Measurements from ENCODE around the gene ZFYVE1. TPM values are rescaled to one million over a fixed set of nuclear protein-coding genes. Genes with fewer than 3 reads are reported as not detected.

Gene ZFYVE1
- total RNA-seq, 3 donors from 2014 or later, result 18.7 to 22.2 (median 22.1) TPM

- H3K27me3 ChIP-seq, result no peaks in the 10 kb centered on the region
- DNase-seq (ENCODE audit: low spot score in 2 of 2), result no peak
- no peaks in the 10 kb centered on the region for H3K4me1 ChIP-seq
- H3K9me3 ChIP-seq, result no peaks in the 10 kb centered on the region
- TF ChIP-seq POLR2AphosphoS5 (IDR thresholded peaks at IDR 0.05), result no peak
- TF ChIP-seq, protein P1, sequence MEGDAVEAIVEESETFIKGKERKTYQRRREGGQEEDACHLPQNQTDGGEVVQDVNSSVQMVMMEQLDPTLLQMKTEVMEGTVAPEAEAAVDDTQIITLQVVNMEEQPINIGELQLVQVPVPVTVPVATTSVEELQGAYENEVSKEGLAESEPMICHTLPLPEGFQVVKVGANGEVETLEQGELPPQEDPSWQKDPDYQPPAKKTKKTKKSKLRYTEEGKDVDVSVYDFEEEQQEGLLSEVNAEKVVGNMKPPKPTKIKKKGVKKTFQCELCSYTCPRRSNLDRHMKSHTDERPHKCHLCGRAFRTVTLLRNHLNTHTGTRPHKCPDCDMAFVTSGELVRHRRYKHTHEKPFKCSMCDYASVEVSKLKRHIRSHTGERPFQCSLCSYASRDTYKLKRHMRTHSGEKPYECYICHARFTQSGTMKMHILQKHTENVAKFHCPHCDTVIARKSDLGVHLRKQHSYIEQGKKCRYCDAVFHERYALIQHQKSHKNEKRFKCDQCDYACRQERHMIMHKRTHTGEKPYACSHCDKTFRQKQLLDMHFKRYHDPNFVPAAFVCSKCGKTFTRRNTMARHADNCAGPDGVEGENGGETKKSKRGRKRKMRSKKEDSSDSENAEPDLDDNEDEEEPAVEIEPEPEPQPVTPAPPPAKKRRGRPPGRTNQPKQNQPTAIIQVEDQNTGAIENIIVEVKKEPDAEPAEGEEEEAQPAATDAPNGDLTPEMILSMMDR (IDR thresholded peaks at IDR 0.05), result no peak
- no peak for TF ChIP-seq POLR2A (IDR thresholded peaks at IDR 0.05)
- intact Hi-C loops (cut with DNase I; ENCODE audit: low total_unique reads), result no loop called here
- no peak overlapping the region for H3K27ac ChIP-seq
- no peak overlapping the region for H3K4me3 ChIP-seq
- no peaks in the 10 kb centered on the region for H3K36me3 ChIP-seq
These were observed 85.5 kb downstream of the ZFYVE1 start for GRCh38 chr14:72941286-72941985.

DNA sequence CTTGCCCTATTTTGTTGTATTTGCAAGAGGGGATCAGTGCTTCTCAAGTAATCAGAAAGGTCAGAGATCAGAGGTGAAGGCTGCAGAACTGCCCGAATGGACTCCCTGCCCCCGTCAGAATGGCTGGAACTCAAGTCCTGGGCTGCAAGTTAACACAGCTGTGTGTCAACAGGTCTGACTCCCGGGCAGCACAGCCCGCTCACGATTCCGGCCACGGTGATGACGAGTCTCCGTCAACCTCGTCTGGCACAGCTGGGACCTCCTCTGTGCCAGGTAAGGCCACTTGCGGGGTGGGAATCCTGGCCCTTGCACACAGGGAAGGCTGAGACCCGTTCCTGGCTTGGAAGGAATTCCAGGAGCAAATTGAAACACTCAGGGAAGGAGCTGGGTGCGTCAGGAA is 87.3 kb downstream of the ZFYVE1 start:
- intact Hi-C loops (cut with DNase I; ENCODE audit: low total_unique reads), result no loop called here
- Histone ChIP-seq H3K9me3 (no peaks in the 10 kb centered on the region), H3K36me3 (no peaks in the 10 kb centered on the region), H3K4me1 (no peaks in the 10 kb centered on the region), H3K27ac (no peak overlapping the region), H3K4me3 (no peak overlapping the region), H3K27me3 (no peaks in the 10 kb centered on the region)
- DNase-seq (ENCODE audit: low spot score in 2 of 2), result no peak
- TF ChIP-seq POLR2AphosphoS5 (IDR thresholded peaks at IDR 0.05), result no peak
- TF ChIP-seq POLR2A (IDR thresholded peaks at IDR 0.05), result no peak
- TF ChIP-seq, protein P1 (IDR thresholded peaks at IDR 0.05), result no peak

GRCh38 chr14:72932893-72933292 is 94.0 kb downstream of the ZFYVE1 start:
- DNase-seq (ENCODE audit: low spot score in 2 of 2), result no peak
- intact Hi-C loops (cut with DNase I; ENCODE audit: low total_unique reads), result no loop called here
- H3K27me3 ChIP-seq, result no peaks in the 10 kb centered on the region
- H3K27ac ChIP-seq, result no peak overlapping the region
- no peaks in the 10 kb centered on the region for H3K9me3 ChIP-seq
- H3K4me3 ChIP-seq, result no peak overlapping the region
- TF ChIP-seq, protein P1 (IDR thresholded peaks at IDR 0.05), result no peak
- TF ChIP-seq POLR2A (IDR thresholded peaks at IDR 0.05), result no peak
- TF ChIP-seq POLR2AphosphoS5 (IDR thresholded peaks at IDR 0.05), result no peak
- no peaks in the 10 kb centered on the region for H3K36me3 ChIP-seq
- no peaks in the 10 kb centered on the region for H3K4me1 ChIP-seq

GRCh38 chr14:72929316-72930080 is 97.4 kb downstream of the ZFYVE1 start:
- Histone ChIP-seq H3K9me3 (no peaks in the 10 kb centered on the region), H3K27ac (no peak overlapping the region), H3K27me3 (no peaks in the 10 kb centered on the region), H3K4me3 (no peak overlapping the region), H3K36me3 (no peaks in the 10 kb centered on the region), H3K4me1 (no peaks in the 10 kb centered on the region)
- DNase-seq (ENCODE audit: low spot score in 2 of 2), result no peak
- TF ChIP-seq POLR2AphosphoS5 (IDR thresholded peaks at IDR 0.05) (no peak), POLR2A (IDR thresholded peaks at IDR 0.05) (no peak)
- TF ChIP-seq, protein P1 (IDR thresholded peaks at IDR 0.05), result no peak
- intact Hi-C loops (cut with DNase I; ENCODE audit: low total_unique reads), result no loop called here

DNA sequence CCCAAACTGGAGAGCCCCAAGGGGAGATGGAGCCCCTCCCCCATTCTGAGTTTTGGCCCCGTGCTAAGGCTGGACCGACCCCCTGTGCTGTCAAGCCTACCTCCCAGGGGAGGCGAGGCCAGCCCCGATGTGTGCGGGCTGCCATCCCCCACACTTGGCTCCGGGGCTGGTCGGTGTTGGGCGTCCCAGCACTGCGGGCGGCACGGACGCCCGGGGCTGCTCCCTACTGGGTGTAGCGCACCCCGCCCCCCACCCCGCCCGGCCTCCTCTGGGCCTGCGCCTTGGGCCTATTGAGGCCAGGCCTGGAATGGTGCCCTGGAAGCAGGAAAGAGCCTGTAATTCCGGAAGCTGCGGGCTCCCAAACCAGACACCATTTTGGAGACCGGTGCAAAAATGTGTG is 98.0 kb downstream of the ZFYVE1 start:
- Histone ChIP-seq H3K27me3 (no peaks in the 10 kb centered on the region), H3K4me3 (no peak overlapping the region), H3K4me1 (no peaks in the 10 kb centered on the region), H3K9me3 (no peaks in the 10 kb centered on the region), H3K27ac (no peak overlapping the region), H3K36me3 (no peaks in the 10 kb centered on the region)
- intact Hi-C loops (cut with DNase I; ENCODE audit: low total_unique reads), result no loop called here
- TF ChIP-seq POLR2AphosphoS5 (IDR thresholded peaks at IDR 0.05) (no peak), POLR2A (IDR thresholded peaks at IDR 0.05) (no peak)
- TF ChIP-seq, protein P1 (IDR thresholded peaks at IDR 0.05), result no peak
- DNase-seq (ENCODE audit: low spot score in 2 of 2), result no peak

Measured in breast epithelium (tissue), 4 donors.